Neuron (in vitro differentiated cells): ENCODE measurements around the gene PTPRN2.

Experiments
- H2AFZ ChIP-seq: one replicate; pipeline ENCODE4 v1.6.1; 2013; ENCODE audit warnings: low read depth, mild to moderate bottlenecking, inconsistent platforms, low read length, moderate library complexity
- H3K27me3 ChIP-seq: one replicate; pipeline ENCODE4 v1.6.1; 2013; ENCODE audit warnings: low read length; ENCODE audit not compliant: insufficient read depth
- H3K36me3 ChIP-seq: one replicate; pipeline ENCODE4 v1.6.1; 2013; ENCODE audit warnings: low read length; ENCODE audit not compliant: insufficient read depth
- H3K4me1 ChIP-seq: one replicate; pipeline ENCODE4 v1.6.1; 2013; ENCODE audit warnings: low read length; ENCODE audit not compliant: insufficient read depth
- H3K4me3 ChIP-seq: 2 replicates; pipeline ENCODE4 v1.5.1; 2013; ENCODE audit warnings: mild to moderate bottlenecking, low read length, moderate library complexity
- H3K9me3 ChIP-seq: one replicate; pipeline ENCODE4 v1.6.1; 2013; ENCODE audit warnings: low read length

Gene PTPRN2

GRCh38 chr7:157654350-157654749 is 933.3 kb downstream of the PTPRN2 start:
- Histone ChIP-seq H3K4me1 (no peaks in the 10 kb centered on the region), H3K9me3 (peaks cover 9% of the 10 kb centered on the region), H3K27me3 (no peaks in the 10 kb centered on the region), H2AFZ (no peak overlapping the region), H3K36me3 (peaks cover 81% of the 10 kb centered on the region), H3K4me3 (no peak overlapping the region)

GRCh38 chr7:157653827-157654207 is 933.8 kb downstream of the PTPRN2 start:
- no peaks in the 10 kb centered on the region for H3K4me1 ChIP-seq
- peaks cover 9% of the 10 kb centered on the region for H3K9me3 ChIP-seq
- H3K27me3 ChIP-seq, result no peaks in the 10 kb centered on the region
- H3K4me3 ChIP-seq, result no peak overlapping the region
- H2AFZ ChIP-seq, result no peak overlapping the region
- peaks cover 80% of the 10 kb centered on the region for H3K36me3 ChIP-seq

GRCh38 chr7:157652954-157653826 is 934.4 kb downstream of the PTPRN2 start:
- H3K4me1 ChIP-seq, result no peaks in the 10 kb centered on the region
- H3K27me3 ChIP-seq, result no peaks in the 10 kb centered on the region
- no peak overlapping the region for H3K4me3 ChIP-seq
- H3K36me3 ChIP-seq, result peaks cover 76% of the 10 kb centered on the region
- no peak overlapping the region for H2AFZ ChIP-seq
- H3K9me3 ChIP-seq, result peaks cover 9% of the 10 kb centered on the region

- no peak overlapping the region for H3K4me3 ChIP-seq
Measured at GRCh38 chr7:157652161-157652953, 935.3 kb downstream of the PTPRN2 start.

GRCh38 chr7:157651366-157652160 is 936.1 kb downstream of the PTPRN2 start:
- Histone ChIP-seq H3K27me3 (no peaks in the 10 kb centered on the region), H3K4me3 (no peak overlapping the region), H3K4me1 (no peaks in the 10 kb centered on the region), H2AFZ (no peak overlapping the region), H3K36me3 (peaks cover 68% of the 10 kb centered on the region), H3K9me3 (peaks cover 11% of the 10 kb centered on the region)

More at GRCh38 chr7:157652161-157652953, 935.3 kb downstream of the PTPRN2 start:
- Histone ChIP-seq H2AFZ (no peak overlapping the region), H3K36me3 (peaks cover 70% of the 10 kb centered on the region), H3K9me3 (peaks cover 9% of the 10 kb centered on the region), H3K27me3 (no peaks in the 10 kb centered on the region), H3K4me1 (no peaks in the 10 kb centered on the region)

GRCh38 chr7:157650801-157651200 is 936.8 kb downstream of the PTPRN2 start:
- no peaks in the 10 kb centered on the region for H3K27me3 ChIP-seq
- H2AFZ ChIP-seq, result no peak overlapping the region
- peaks cover 17% of the 10 kb centered on the region for H3K9me3 ChIP-seq
- H3K36me3 ChIP-seq, result peaks cover 68% of the 10 kb centered on the region
- H3K4me1 ChIP-seq, result no peaks in the 10 kb centered on the region
- no peak overlapping the region for H3K4me3 ChIP-seq

GRCh38 chr7:157650131-157650631 is 937.4 kb downstream of the PTPRN2 start:
- no peak overlapping the region for H3K4me3 ChIP-seq
- no peaks in the 10 kb centered on the region for H3K27me3 ChIP-seq
- H3K9me3 ChIP-seq, result peaks cover 22% of the 10 kb centered on the region
- peaks cover 68% of the 10 kb centered on the region for H3K36me3 ChIP-seq
- no peaks in the 10 kb centered on the region for H3K4me1 ChIP-seq
- no peak overlapping the region for H2AFZ ChIP-seq

GRCh38 chr7:157646551-157646950 is 941.1 kb downstream of the PTPRN2 start:
- H3K4me3 ChIP-seq, result no peak overlapping the region
- H2AFZ ChIP-seq, result no peak overlapping the region
- peaks cover 45% of the 10 kb centered on the region for H3K9me3 ChIP-seq
- H3K36me3 ChIP-seq, result peaks cover 72% of the 10 kb centered on the region
- H3K27me3 ChIP-seq, result no peaks in the 10 kb centered on the region
- H3K4me1 ChIP-seq, result no peaks in the 10 kb centered on the region

- Histone ChIP-seq H2AFZ (no peak overlapping the region), H3K9me3 (peaks cover 50% of the 10 kb centered on the region), H3K27me3 (no peaks in the 10 kb centered on the region), H3K4me3 (no peak overlapping the region), H3K36me3 (peaks cover 72% of the 10 kb centered on the region), H3K4me1 (no peaks in the 10 kb centered on the region)
Measured at GRCh38 chr7:157645539-157645938, 942.1 kb downstream of the PTPRN2 start.

- Histone ChIP-seq H2AFZ (no peak overlapping the region), H3K4me3 (no peak overlapping the region), H3K9me3 (peaks cover 50% of the 10 kb centered on the region), H3K27me3 (no peaks in the 10 kb centered on the region), H3K4me1 (no peaks in the 10 kb centered on the region), H3K36me3 (peaks cover 72% of the 10 kb centered on the region)
Measured at GRCh38 chr7:157644946-157645345, 942.7 kb downstream of the PTPRN2 start.

- no peak overlapping the region for H3K4me3 ChIP-seq
- peaks cover 60% of the 10 kb centered on the region for H3K9me3 ChIP-seq
- H3K36me3 ChIP-seq, result peaks cover 83% of the 10 kb centered on the region
- no peaks in the 10 kb centered on the region for H3K27me3 ChIP-seq
- no peak overlapping the region for H2AFZ ChIP-seq
- H3K4me1 ChIP-seq, result no peaks in the 10 kb centered on the region
Measured at GRCh38 chr7:157643525-157643970, 944.1 kb downstream of the PTPRN2 start.

- Histone ChIP-seq H3K9me3 (peaks cover 64% of the 10 kb centered on the region), H3K4me1 (peaks cover 3% of the 10 kb centered on the region), H3K27me3 (no peaks in the 10 kb centered on the region), H3K36me3 (peaks cover 96% of the 10 kb centered on the region), H3K4me3 (no peak overlapping the region), H2AFZ (no peak overlapping the region)
Measured at GRCh38 chr7:157641866-157642265, 945.8 kb downstream of the PTPRN2 start.
